OCI-LY7 (cell line): Measurements from ENCODE around the gene DYNC2H1. TPM values are rescaled to one million over a fixed set of nuclear protein-coding genes. Genes with fewer than 3 reads are reported as not detected.

Experiments used
- BruUV-seq: library from RNA; stranded (reverse); fragments of 400-500 nt; replicated peaks from 2 replicates; lab custom pipeline; 2021; lab: Mats Ljungman, UMichigan
- CTCF ChIA-PET: fragments of 300-600 bp; sonication (Branson Sonifier 250); formaldehyde crosslinking; loops from one replicate; lab custom pipeline; 2022; ENCODE audit warnings: antibody characterized with exemption; ENCODE audit not compliant: unreplicated experiment; lab: Charles Lee
- POLR2A ChIA-PET: fragments of 300-600 bp; sonication (Branson Sonifier 250); formaldehyde crosslinking; loops from one replicate; lab custom pipeline; 2022; ENCODE audit warnings: antibody characterized with exemption; lab: Charles Lee
- DNase-seq: peaks from one replicate; pipeline ENCODE4 v3.0.0-alpha.2; 2015; ENCODE audit warnings: low spot score
- H2AFZ ChIP-seq: fragments of 200-600 bp; sonication (generic), shearing (Covaris generic); 2 replicates; pipeline ENCODE4 v1.6.1; 2014; ENCODE audit warnings: mild to moderate bottlenecking, antibody characterized with exemption, low read length, moderate library complexity
- H3K27ac ChIP-seq: fragments of 200-600 bp; sonication (generic); 2 replicates; pipeline ENCODE4 v1.5.1; 2014; ENCODE audit warnings: mixed run types, low read depth, mild to moderate bottlenecking, moderate library complexity, low read length, inconsistent platforms; ENCODE audit not compliant: poor library complexity, severe bottlenecking
- H3K36me3 ChIP-seq: fragments of 200-600 bp; sonication (generic); 2 replicates; pipeline ENCODE4 v1.6.1; 2014; ENCODE audit warnings: mild to moderate bottlenecking, antibody characterized with exemption, low read length, moderate library complexity, mixed read lengths; ENCODE audit not compliant: insufficient read depth
- H3K4me1 ChIP-seq: fragments of 200-600 bp; sonication (generic); 2 replicates; pipeline ENCODE4 v1.5.1; 2014; ENCODE audit warnings: mild to moderate bottlenecking, low read length; ENCODE audit not compliant: insufficient read depth, poor library complexity, severe bottlenecking
- H3K4me2 ChIP-seq: fragments of 200-600 bp; sonication (generic); 2 replicates; pipeline ENCODE4 v1.6.1; 2014; ENCODE audit warnings: mild to moderate bottlenecking, low read length
- H3K4me3 ChIP-seq: fragments of 200-600 bp; sonication (generic); 2 replicates; pipeline ENCODE4 v1.5.1; 2014; ENCODE audit warnings: mild to moderate bottlenecking, low read depth, low read length; ENCODE audit not compliant: poor library complexity, severe bottlenecking
- H3K79me2 ChIP-seq: fragments of 200-600 bp; sonication (generic); 2 replicates; pipeline ENCODE4 v1.6.1; 2016; ENCODE audit warnings: low read depth, mild to moderate bottlenecking, low read length, moderate library complexity, mixed read lengths; ENCODE audit not compliant: insufficient read depth
- H3K9me2 ChIP-seq: fragments of 200-600 bp; sonication (generic); 2 replicates; pipeline ENCODE4 v1.6.1; 2016; ENCODE audit warnings: mild to moderate bottlenecking, low read length, mixed read lengths; ENCODE audit not compliant: insufficient read depth
- H3K9me3 ChIP-seq: fragments of 200-600 bp; sonication (generic); 2 replicates; pipeline ENCODE4 v1.6.1; 2014; ENCODE audit warnings: mild to moderate bottlenecking, mixed run types, low read length, mixed read lengths
- H4K20me1 ChIP-seq: fragments of 200-600 bp; sonication (generic); 2 replicates; pipeline ENCODE4 v1.6.1; 2014; ENCODE audit warnings: mild to moderate bottlenecking, antibody characterized with exemption, low read length, moderate library complexity, mixed read lengths; ENCODE audit not compliant: insufficient read depth
- EZH2phosphoT487 ChIP-seq: fragments of 200-600 bp; sonication (generic); IDR thresholded peaks from 2 replicates; pipeline ENCODE4 v1.6.1; 2018; ENCODE audit warnings: low read depth, borderline replicate concordance, mild to moderate bottlenecking, mixed run types, antibody characterized with exemption, low read length, moderate library complexity, mixed read lengths
- intact Hi-C: fragments of 100-400 bp; cut with micrococcal nuclease; formaldehyde crosslinking; loops from one replicate; pipeline ENCODE4 v1.10.0; 2022; ENCODE audit not compliant: unreplicated experiment
- total RNA-seq, 2 experiments: library from RNA; depleted of rRNA in 1 of 2; stranded (reverse); fragments of >200 nt in 1 of 2; shearing (Covaris generic) in 1 of 2; gene quantifications; 2 replicates each; pipeline ENCODE4 v1.2.3, GENCODE V29; 2014 to 2022
- TF ChIP-seq, protein P1 (sequence below): fragments of 200-600 bp; sonication (generic); conservative IDR thresholded peaks from 2 replicates; pipeline ENCODE4 v1.5.1; 2014; ENCODE audit warnings: mild to moderate bottlenecking, antibody characterized with exemption, low read length, moderate library complexity, mixed read lengths

Gene DYNC2H1
- total RNA-seq, 2 experiments from 2014 or later = 0.44 to 1.1 TPM

DNA sequence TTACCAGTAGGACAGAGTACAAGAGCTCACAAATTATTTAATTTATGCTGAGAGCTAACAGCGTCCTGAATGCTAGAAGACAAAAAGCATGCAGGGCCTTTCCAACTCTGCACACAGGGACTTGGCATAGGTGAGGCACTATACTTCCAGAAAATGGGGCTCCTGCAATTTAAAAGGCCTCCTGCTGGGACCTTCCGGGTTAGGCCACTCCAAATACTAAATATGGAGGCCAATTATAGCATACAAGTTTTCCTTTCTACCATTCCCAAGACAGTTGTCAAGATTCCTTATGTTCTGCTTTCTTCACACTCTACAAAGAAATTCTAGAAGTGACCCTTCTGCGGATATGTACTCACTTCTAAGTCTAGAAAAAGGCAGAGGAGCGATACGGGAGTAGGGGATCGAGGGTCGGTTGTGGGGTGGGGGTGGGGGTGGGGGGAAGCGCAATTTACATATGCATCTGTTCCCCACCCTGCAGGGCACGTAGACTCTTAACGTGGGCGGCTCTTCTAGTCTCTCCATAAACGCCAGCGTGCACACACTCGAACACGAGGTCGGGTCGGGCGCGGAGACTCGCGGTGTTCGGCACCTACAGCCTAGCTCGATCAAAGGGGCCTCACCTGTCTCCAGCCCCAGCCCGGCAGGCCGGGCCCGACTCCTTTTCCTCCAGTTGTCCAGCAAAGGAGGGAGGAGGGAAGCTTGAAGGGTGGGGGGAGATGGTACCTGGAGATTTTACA lies 18.0 kb upstream of the DYNC2H1 start:
- Histone ChIP-seq H3K4me1 (peaks cover 30% of the 10 kb centered on the region), H3K27ac (peak overlapping the region; percentile 55), H3K4me2 (peak overlapping the region; percentile 84), H4K20me1 (peaks cover 13% of the 10 kb centered on the region; the same call in 1 of the 2 replicates), H3K79me2 (peaks cover 54% of the 10 kb centered on the region), H2AFZ (peak overlapping the region; percentile 75), H3K9me2 (no peaks in the 10 kb centered on the region), H3K36me3 (peaks cover 30% of the 10 kb centered on the region), H3K4me3 (peak overlapping the region; percentile 95), H3K9me3 (no peaks in the 10 kb centered on the region)
- DNase-seq = peak; percentile 72
- no TSS peak for BruUV-seq
- intact Hi-C loops = loop anchor here (2.0 kb wide), 1 partner anchor 18 kb away; the partner anchor contains the start of gene DYNC2H1
- TF ChIP-seq, protein P1, sequence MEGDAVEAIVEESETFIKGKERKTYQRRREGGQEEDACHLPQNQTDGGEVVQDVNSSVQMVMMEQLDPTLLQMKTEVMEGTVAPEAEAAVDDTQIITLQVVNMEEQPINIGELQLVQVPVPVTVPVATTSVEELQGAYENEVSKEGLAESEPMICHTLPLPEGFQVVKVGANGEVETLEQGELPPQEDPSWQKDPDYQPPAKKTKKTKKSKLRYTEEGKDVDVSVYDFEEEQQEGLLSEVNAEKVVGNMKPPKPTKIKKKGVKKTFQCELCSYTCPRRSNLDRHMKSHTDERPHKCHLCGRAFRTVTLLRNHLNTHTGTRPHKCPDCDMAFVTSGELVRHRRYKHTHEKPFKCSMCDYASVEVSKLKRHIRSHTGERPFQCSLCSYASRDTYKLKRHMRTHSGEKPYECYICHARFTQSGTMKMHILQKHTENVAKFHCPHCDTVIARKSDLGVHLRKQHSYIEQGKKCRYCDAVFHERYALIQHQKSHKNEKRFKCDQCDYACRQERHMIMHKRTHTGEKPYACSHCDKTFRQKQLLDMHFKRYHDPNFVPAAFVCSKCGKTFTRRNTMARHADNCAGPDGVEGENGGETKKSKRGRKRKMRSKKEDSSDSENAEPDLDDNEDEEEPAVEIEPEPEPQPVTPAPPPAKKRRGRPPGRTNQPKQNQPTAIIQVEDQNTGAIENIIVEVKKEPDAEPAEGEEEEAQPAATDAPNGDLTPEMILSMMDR = no peak
- CTCF ChIA-PET = interaction anchor here (0.6 to 1.2 kb wide), 2 partner anchors 18 to 21 kb away, joined by 3 to 5 read pairs; partner anchors contain the start of gene DYNC2H1
- POLR2A ChIA-PET = interaction anchor here (0.5 to 2.7 kb wide), 9 partner anchors 8 to 1308 kb away, joined by 3 to 35 read pairs (median 5); partner anchors contain the start of gene DYNC2H1

DNA sequence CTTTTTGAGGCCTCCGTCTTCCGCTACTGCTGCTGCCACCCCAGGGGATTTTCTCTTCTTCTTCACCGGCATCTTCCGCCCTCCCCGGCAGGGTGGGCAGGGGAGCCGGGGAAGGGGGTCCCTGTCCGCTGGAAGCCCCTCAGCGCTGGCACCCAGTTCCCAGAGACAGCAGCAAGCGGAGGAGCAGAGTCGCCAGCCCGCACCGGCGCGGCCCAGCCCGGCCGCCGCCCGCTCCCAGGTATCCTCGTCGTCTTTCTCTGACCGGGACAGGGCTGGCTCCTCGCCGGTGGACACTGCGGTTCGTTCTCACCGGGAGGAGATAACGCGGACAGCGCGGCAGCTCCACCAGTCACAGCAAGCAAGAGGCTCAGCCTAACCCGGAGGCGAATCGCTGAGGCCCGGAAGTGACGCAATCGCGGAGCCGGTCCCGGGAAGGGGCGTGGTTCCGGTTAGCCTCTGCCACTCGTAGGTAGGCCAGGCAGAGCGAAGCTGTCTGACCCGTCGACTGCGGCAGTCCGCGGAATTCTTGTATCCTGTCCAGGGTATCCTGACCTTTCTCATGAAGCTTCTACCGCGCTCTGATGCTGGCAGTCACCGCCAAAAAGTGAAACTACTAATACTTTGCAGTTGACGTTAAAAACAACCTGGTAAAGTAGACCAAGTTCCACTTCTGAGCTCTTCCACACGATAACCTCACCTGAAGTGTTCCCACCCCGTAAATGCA lies 17.3 kb upstream of the DYNC2H1 start, which contains the start of gene DCUN1D5:
Gene DCUN1D5, minus strand, starts transcription at position 360 of the 724 bp plus-strand sequence. Its CDS starts 288 bp downstream, at position 72.
- Histone ChIP-seq H3K4me2 (peak within 1 kb of the TSS; percentile 84), H3K9me3 (no peaks in the 10 kb centered on the region), H3K4me1 (peaks cover 30% of the 10 kb centered on the region), H3K9me2 (no peaks in the 10 kb centered on the region), H3K4me3 (peak within 1 kb of the TSS; percentile 95), H3K36me3 (peaks cover 24% of the 10 kb centered on the region), H2AFZ (peak within 1 kb of the TSS; percentile 75), H4K20me1 (peaks cover 13% of the 10 kb centered on the region; the same call in 1 of the 2 replicates), H3K27ac (peak within 1 kb of the TSS; percentile 55), H3K79me2 (peaks cover 46% of the 10 kb centered on the region)
- POLR2A ChIA-PET = interaction anchor here (0.5 to 2.7 kb wide), 8 partner anchors 8 to 1308 kb away, joined by 3 to 35 read pairs (median 6); partner anchors contain the start of gene DYNC2H1
- TF ChIP-seq, protein P1 = no peak
- TF ChIP-seq EZH2phosphoT487 = no peak
- no TSS peak for BruUV-seq
- DNase-seq = peak; percentile 95
- intact Hi-C loops = loop anchor here (2.0 kb wide), 1 partner anchor 17 kb away; the partner anchor contains the start of gene DYNC2H1
- CTCF ChIA-PET = interaction anchor here (0.6 to 1.2 kb wide), 3 partner anchors 13 to 21 kb away, joined by 3 to 6 read pairs (median 5); partner anchors contain the start of gene DYNC2H1
